Measurements from ENCODE around the gene S100Z.

Gene S100Z

DNA sequence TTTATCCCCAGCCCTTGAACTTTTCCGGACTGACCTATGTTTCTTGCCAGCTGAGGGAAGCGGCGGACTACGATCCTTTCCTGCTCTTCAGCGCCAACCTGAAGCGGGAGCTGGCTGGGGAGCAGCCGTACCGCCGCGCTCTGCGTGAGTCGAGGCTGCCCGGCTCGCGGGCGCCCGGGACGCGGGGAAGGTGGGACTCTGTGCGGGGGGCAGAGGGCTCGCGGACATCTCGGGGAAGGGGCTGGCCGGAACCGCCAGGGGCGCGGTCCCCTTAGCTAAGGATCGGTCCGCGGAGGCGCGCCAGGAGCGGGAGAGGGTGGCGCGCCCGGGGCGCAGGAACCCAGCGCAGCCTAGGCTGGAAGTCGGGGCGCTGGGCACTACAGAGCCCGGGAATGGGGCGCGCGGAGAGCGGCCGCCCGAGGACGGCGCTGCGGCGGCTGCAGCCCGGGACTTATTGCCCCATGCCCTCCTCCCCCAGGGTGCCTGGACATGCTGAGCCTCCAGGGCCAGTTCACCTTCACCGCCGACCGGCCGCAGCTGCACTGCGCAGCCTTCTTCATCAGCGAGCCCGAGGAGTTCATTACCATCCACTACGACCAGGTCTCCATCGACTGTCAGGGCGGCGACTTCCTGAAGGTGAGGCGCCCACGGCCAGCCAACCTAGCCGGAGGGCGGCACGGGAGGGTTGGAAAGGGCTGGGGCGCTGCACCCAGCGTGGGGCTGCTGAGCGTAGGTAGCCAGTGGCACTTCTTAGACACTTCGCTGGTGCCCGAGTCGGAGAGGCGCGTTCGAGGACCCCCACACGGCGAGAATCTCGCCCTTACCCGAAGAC is 104.0 kb downstream of the S100Z start:
- DNase-seq: no peak

GRCh38 chr5:76954383-76954763 is 104.6 kb downstream of the S100Z start:
- DNase-seq: no peak

- DNase-seq: no peak
These were observed 106.2 kb downstream of the S100Z start for GRCh38 chr5:76956033-76956432.

GRCh38 chr5:76958991-76959767 is 109.4 kb downstream of the S100Z start:
- no peak for DNase-seq

- no peak for DNase-seq
These were observed 110.3 kb downstream of the S100Z start for GRCh38 chr5:76960004-76960625.

DNA sequence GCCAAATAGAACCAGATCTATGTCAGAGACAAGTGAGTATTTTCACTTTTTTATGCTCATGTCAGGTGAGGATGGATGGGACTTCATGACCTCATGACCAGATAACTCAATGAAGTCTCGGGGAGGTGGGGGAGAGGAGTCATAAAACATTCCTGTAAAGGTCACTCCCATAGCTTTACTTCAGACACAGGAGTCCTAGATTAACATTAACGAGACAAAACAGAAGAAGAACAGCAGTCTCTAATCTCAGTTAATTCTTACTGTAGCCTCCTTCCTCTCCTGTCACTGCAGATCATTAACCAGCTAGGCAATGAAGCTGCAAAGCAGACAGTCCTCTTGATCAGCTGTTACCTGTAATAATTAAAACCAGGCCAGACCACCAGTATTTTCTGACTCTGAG is 114.2 kb downstream of the S100Z start:
- no peak for DNase-seq

Data from stimulated activated CD4-positive, alpha-beta T cell treated with anti-CD3 and anti-CD28 coated beads, Interleukin-4, amount 100 ng/mL, for 4 hours (primary cell).